ENCODE results near the gene CARHSP1.
"Not testable (repeated sequence)": the region's sequence is repeated elsewhere in the genome, so short reads cannot be mapped to it uniquely, and the experiment has no call there.

CARHSP1 gene

GRCh38 chr16:8853150-8853549, 15.7 kb downstream of the CARHSP1 start:
- no peak for DNase-seq

- DNase-seq, result no peak
Observed at GRCh38 chr16:8852534-8852933, 16.3 kb downstream of the CARHSP1 start.

GRCh38 chr16:8851761-8852403, 16.9 kb downstream of the CARHSP1 start:
- DNase-seq, result no peak

- peak; percentile 14 for DNase-seq
Observed at GRCh38 chr16:8850279-8850885, 18.4 kb downstream of the CARHSP1 start.

- no peak for DNase-seq
Observed at GRCh38 chr16:8849411-8850011, 19.3 kb downstream of the CARHSP1 start.

GRCh38 chr16:8848939-8849391, 19.8 kb downstream of the CARHSP1 start:
- DNase-seq, result no peak

- no peak for DNase-seq
Observed at GRCh38 chr16:8848231-8848938, 20.4 kb downstream of the CARHSP1 start.

GRCh38 chr16:8847623-8848022, 21.2 kb downstream of the CARHSP1 start:
- no peak for DNase-seq

GRCh38 chr16:8847145-8847544, 21.7 kb downstream of the CARHSP1 start:
- no peak for DNase-seq

GRCh38 chr16:8846401-8846932, 22.3 kb downstream of the CARHSP1 start:
- DNase-seq, result no peak

GRCh38 chr16:8845699-8846298, 23.0 kb downstream of the CARHSP1 start:
- DNase-seq, result no peak

- not testable (repeated sequence) for DNase-seq
Observed at GRCh38 chr16:8843296-8843695, 25.5 kb downstream of the CARHSP1 start.

GRCh38 chr16:8842016-8842415, 26.8 kb downstream of the CARHSP1 start:
- DNase-seq, result not testable (repeated sequence)

GRCh38 chr16:8837594-8837993, 31.2 kb downstream of the CARHSP1 start:
- not testable (repeated sequence) for DNase-seq

GRCh38 chr16:8836797-8837196, 32.0 kb downstream of the CARHSP1 start:
- not testable (repeated sequence) for DNase-seq

- no peak for DNase-seq
Observed at GRCh38 chr16:8832717-8833105, 36.1 kb downstream of the CARHSP1 start.

- no peak for DNase-seq
Observed at GRCh38 chr16:8831871-8832716, 36.7 kb downstream of the CARHSP1 start.

- no peak for DNase-seq
Observed at GRCh38 chr16:8831450-8831849, 37.4 kb downstream of the CARHSP1 start.

GRCh38 chr16:8828541-8829165, 40.2 kb downstream of the CARHSP1 start:
- DNase-seq, result no peak

- DNase-seq, result no peak
Observed at GRCh38 chr16:8826278-8826879, 42.4 kb downstream of the CARHSP1 start.

- no peak for DNase-seq
Observed at GRCh38 chr16:8822403-8822802, 46.4 kb downstream of the CARHSP1 start.
